Measurements from ENCODE around the gene DENND5A. TPM values are rescaled to one million over a fixed set of nuclear protein-coding genes. Genes with fewer than 3 reads are reported as not detected.

DENND5A gene
- total and polyA plus RNA-seq, 2 of the 8 experiments (the other 6 are each of a cell fraction or from before 2014, with no cell fraction given), result 65.7 to 139 TPM

GRCh38 chr11:9121469-9121796 lies 143.7 kb downstream of the DENND5A start:
- no peak overlapping the region; the same call in 1 of the 2 replicates for H4K8ac ChIP-seq (ENCODE audit: extremely low read depth, insufficient read depth, low read length)
- no peaks in the 10 kb centered on the region for H3K9me3 ChIP-seq (ENCODE audit: insufficient read depth in 2 of 2, low read depth in 1 of 2, low read length in 1 of 2)
- WGBS, 2 experiments (ENCODE audit: extremely low coverage in 1 of 2, insufficient coverage in 1 of 2, insufficient read length in 1 of 2, insufficient replicate concordance in 2 of 2, low coverage in 1 of 2, low lambda C conversion rate in 2 of 2, missing lambda C conversion rate in 1 of 2), result 78% methylated on average over 2 of the region's 2 CpGs; no CpG with 5 or more reads in 1 of the 2 experiments
- H3K4me1 ChIP-seq (replicated peaks in 1 of 4; ENCODE audit: control insufficient read depth in 3 of 4, insufficient read depth in 4 of 4, low read length in 3 of 4), result peaks cover 4 to 9% (median 5%) of the 10 kb centered on the region in 4 experiments; a peak in 5 of 7 replicates
- no peaks in the 10 kb centered on the region for H3K79me2 ChIP-seq (ENCODE audit: control insufficient read depth in 1 of 2, insufficient read depth in 2 of 2, low read length in 2 of 2)
- H3K23me2 ChIP-seq (ENCODE audit: low read depth, low read length), result no peaks in the 10 kb centered on the region
- no peak overlapping the region for H2AFZ ChIP-seq (ENCODE audit: low read length)
- H3K23ac ChIP-seq (ENCODE audit: insufficient read length), result no peak overlapping the region
- no peak overlapping the region for H3K14ac ChIP-seq (ENCODE audit: insufficient read length)
- POLR2A ChIA-PET (ENCODE audit: partially characterized antibody), result no interaction called here
- no peak for DNase-seq (ENCODE audit: low read depth in 1 of 2, low spot score in 2 of 2)
- no peak overlapping the region for H4K91ac ChIP-seq (replicated peaks; ENCODE audit: insufficient read length, low read length)
- no peak overlapping the region for H3K4ac ChIP-seq (replicated peaks; ENCODE audit: insufficient read length, low read depth, low read length)
- TF ChIP-seq GABPA (IDR thresholded peaks at IDR 0.05; ENCODE audit: borderline replicate concordance, insufficient read depth, low read length) (no peak), FOSL1 (IDR thresholded peaks at IDR 0.05; ENCODE audit: insufficient read depth, low read depth, low read length) (no peak), EGR1 (IDR thresholded peaks at IDR 0.05; ENCODE audit: borderline replicate concordance, low read depth, low read length) (no peak), POU5F1 (IDR thresholded peaks at IDR 0.05; ENCODE audit: low read depth, low read length) (no peak), CTBP2 (IDR thresholded peaks at IDR 0.05; ENCODE audit: borderline replicate concordance, insufficient read depth, insufficient read length, low read length) (no peak), POLR2A (IDR thresholded peaks at IDR 0.05; ENCODE audit: control extremely low read depth in 1 of 2, low read depth in 2 of 2, low read length in 2 of 2) (no peak)
- H2BK20ac ChIP-seq (ENCODE audit: low read length), result peak overlapping the region; percentile 75
- no peak overlapping the region for H3K18ac ChIP-seq (ENCODE audit: extremely low read depth, low read length)
- H4K20me1 ChIP-seq (replicated peaks in 1 of 2; ENCODE audit: control insufficient read depth in 1 of 2, insufficient read depth in 2 of 2, low read length in 2 of 2), result no peaks in the 10 kb centered on the region
- no peak for FAIRE-seq
- H3K79me1 ChIP-seq (ENCODE audit: low read depth, low read length), result no peaks in the 10 kb centered on the region
- H3K27me3 ChIP-seq (replicated peaks in 1 of 4; ENCODE audit: control insufficient read depth in 3 of 4, extremely low read depth in 1 of 4, insufficient read depth in 3 of 4, low read length in 3 of 4), result no peaks in the 10 kb centered on the region
- no peak overlapping the region for H3K9ac ChIP-seq (replicated peaks in 1 of 4; ENCODE audit: extremely low read depth in 1 of 4, low read depth in 3 of 4, low read length in 3 of 4)
- no peak overlapping the region for H4K5ac ChIP-seq (ENCODE audit: insufficient read length, low read depth, low read length)
- no peak overlapping the region for H3K4me2 ChIP-seq (ENCODE audit: insufficient read depth in 1 of 2, low read depth in 2 of 2, low read length in 2 of 2)
- H3K36me3 ChIP-seq (ENCODE audit: control insufficient read depth in 2 of 4, insufficient read depth in 4 of 4, low read length in 3 of 4), result no peaks in the 10 kb centered on the region
- 0 out of 2 replicates have a peak overlapping the region, but pooled peaks have one; percentile 80 for H2AK5ac ChIP-seq (ENCODE audit: low read depth, low read length)
- H3K27ac ChIP-seq (ENCODE audit: low read depth, low read length), result 0 out of 2 replicates have a peak overlapping the region, but pooled peaks have one; percentile 4
- H2BK12ac ChIP-seq (ENCODE audit: low read depth, low read length), result 0 out of 2 replicates have a peak overlapping the region, but pooled peaks have one; percentile 2
- peak overlapping the region; percentile 87 for H2BK5ac ChIP-seq (ENCODE audit: low read depth, low read length)
- no peak overlapping the region for H2BK120ac ChIP-seq (replicated peaks; ENCODE audit: low read depth, low read length)
- H3K56ac ChIP-seq (replicated peaks; ENCODE audit: insufficient read length, low read depth, low read length), result no peak overlapping the region
- no peak overlapping the region for H3K4me3 ChIP-seq (ENCODE audit: extremely low read depth in 1 of 4, insufficient read depth in 2 of 4, low read depth in 3 of 4, low read length in 4 of 4)
- CTCF ChIA-PET (ENCODE audit: partially characterized antibody), result interaction anchor here (0.8 to 13.0 kb wide), 8 partner anchors 8 to 107 kb away, joined by 5 to 103 read pairs (median 7); no protein-coding TSS in a partner anchor
- no peak overlapping the region for H2BK15ac ChIP-seq (ENCODE audit: low read length)

Measured in H1 (cell line).